ENCODE results near the gene ALX4.

ALX4 gene

GRCh38 chr11:44221456-44221855 is 88.5 kb downstream of the ALX4 start:
- TF ChIP-seq, protein P1, sequence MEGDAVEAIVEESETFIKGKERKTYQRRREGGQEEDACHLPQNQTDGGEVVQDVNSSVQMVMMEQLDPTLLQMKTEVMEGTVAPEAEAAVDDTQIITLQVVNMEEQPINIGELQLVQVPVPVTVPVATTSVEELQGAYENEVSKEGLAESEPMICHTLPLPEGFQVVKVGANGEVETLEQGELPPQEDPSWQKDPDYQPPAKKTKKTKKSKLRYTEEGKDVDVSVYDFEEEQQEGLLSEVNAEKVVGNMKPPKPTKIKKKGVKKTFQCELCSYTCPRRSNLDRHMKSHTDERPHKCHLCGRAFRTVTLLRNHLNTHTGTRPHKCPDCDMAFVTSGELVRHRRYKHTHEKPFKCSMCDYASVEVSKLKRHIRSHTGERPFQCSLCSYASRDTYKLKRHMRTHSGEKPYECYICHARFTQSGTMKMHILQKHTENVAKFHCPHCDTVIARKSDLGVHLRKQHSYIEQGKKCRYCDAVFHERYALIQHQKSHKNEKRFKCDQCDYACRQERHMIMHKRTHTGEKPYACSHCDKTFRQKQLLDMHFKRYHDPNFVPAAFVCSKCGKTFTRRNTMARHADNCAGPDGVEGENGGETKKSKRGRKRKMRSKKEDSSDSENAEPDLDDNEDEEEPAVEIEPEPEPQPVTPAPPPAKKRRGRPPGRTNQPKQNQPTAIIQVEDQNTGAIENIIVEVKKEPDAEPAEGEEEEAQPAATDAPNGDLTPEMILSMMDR (IDR thresholded peaks at IDR 0.05; ENCODE audit: control insufficient read depth, extremely low read depth, insufficient read depth) = no peak
- H3K4me3 ChIP-seq (ENCODE audit: low read depth, low read length) = no peak overlapping the region
- no peak for DNase-seq (ENCODE audit: low read depth)

GRCh38 chr11:44219830-44220796 is 89.8 kb downstream of the ALX4 start:
- TF ChIP-seq, protein P1 (IDR thresholded peaks at IDR 0.05; ENCODE audit: control insufficient read depth, extremely low read depth, insufficient read depth) = no peak
- DNase-seq (ENCODE audit: low read depth) = no peak
- H3K4me3 ChIP-seq (ENCODE audit: low read depth, low read length) = no peak overlapping the region

- TF ChIP-seq, protein P1 (IDR thresholded peaks at IDR 0.05; ENCODE audit: control insufficient read depth, extremely low read depth, insufficient read depth) = no peak
- DNase-seq (ENCODE audit: low read depth) = no peak
- no peak overlapping the region for H3K4me3 ChIP-seq (ENCODE audit: low read depth, low read length)
These were observed 92.5 kb downstream of the ALX4 start for GRCh38 chr11:44217432-44217831.

- no peak overlapping the region for H3K4me3 ChIP-seq (ENCODE audit: low read depth, low read length)
- TF ChIP-seq, protein P1 (IDR thresholded peaks at IDR 0.05; ENCODE audit: control insufficient read depth, extremely low read depth, insufficient read depth) = no peak
- DNase-seq (ENCODE audit: low read depth) = no peak
These were observed 96.8 kb downstream of the ALX4 start for GRCh38 chr11:44213148-44213547.

DNA sequence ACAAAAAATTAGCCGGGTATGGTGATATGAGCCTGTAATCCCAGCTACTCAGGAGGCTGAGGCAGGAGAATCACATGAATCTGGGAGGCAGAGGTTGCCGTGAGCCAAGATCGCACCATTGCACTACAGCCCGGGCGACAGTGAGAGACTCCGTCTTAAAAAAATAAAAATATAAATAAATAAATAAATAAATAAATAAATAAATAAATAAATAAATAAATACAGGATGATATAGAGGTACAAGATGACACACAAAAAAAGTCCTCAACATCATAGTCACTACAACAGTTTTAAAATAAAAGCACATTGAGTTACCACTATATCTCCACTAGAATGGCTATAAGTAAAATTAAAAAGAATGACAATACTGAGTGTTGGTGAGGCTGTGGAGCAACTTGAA is 97.8 kb downstream of the ALX4 start:
- no peak overlapping the region for H3K4me3 ChIP-seq (ENCODE audit: low read depth, low read length)
- no peak for DNase-seq (ENCODE audit: low read depth)
- TF ChIP-seq, protein P1 (IDR thresholded peaks at IDR 0.05; ENCODE audit: control insufficient read depth, extremely low read depth, insufficient read depth) = no peak
